GM18517 (cell line): ENCODE results near the gene TRABD.
"Not testable (repeated sequence)": the region's sequence is repeated elsewhere in the genome, so short reads cannot be mapped to it uniquely, and the experiment has no call there.

Experiments
- ATAC-seq: cut with Tn5 transposase; IDR thresholded peaks from one replicate; pipeline ENCODE4 v1.9.1; 2021; ENCODE audit warnings: mild to moderate bottlenecking, moderate library complexity; ENCODE audit not compliant: unreplicated experiment

TRABD gene

DNA sequence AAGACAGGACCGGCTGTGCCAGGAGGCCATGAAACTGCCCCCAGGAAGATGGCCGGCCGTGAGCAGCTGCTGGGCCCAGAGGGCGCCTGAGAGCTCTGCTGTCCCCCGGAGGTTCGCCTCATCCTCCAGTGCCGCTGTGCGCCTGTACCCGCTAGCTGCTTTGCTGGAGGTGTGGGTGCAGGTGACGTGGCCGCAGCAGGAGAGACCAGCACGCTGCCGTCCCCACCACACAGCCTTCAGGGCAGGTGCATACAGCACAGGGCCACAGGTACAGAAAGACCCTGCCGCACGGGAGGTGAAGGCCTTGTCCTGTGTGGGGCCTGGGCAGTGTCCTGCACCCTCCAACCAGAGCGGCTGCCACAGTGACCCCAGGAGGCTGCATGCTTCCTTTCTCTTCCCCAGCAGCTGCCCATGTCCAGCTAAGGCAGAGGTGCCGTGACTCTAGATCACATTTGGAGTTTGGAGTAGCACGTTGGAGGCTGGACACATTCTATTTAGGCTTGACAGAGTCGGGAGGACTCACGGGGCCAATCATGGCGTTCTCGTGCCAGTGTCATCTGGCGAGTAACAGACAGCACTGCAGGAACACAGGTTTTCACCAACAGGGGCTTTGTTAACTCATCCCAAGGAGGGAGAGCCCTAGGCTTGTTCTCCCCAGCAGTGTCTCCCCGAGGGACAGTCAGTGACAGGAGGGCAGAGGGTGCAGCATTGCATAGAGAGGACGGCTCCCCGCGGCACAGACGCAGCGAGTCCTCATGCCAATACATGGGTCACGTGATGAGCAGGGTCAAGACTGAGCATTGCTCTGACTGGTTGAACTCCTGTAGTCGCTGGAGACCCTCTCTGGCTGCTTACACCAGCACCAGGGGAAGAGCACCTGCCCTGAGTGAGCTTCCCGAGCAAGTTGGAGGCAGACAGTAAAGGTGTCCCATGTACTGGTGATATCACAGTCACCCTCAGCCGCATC, 33.9 kb upstream of the TRABD start:
- ATAC-seq: no peak

DNA sequence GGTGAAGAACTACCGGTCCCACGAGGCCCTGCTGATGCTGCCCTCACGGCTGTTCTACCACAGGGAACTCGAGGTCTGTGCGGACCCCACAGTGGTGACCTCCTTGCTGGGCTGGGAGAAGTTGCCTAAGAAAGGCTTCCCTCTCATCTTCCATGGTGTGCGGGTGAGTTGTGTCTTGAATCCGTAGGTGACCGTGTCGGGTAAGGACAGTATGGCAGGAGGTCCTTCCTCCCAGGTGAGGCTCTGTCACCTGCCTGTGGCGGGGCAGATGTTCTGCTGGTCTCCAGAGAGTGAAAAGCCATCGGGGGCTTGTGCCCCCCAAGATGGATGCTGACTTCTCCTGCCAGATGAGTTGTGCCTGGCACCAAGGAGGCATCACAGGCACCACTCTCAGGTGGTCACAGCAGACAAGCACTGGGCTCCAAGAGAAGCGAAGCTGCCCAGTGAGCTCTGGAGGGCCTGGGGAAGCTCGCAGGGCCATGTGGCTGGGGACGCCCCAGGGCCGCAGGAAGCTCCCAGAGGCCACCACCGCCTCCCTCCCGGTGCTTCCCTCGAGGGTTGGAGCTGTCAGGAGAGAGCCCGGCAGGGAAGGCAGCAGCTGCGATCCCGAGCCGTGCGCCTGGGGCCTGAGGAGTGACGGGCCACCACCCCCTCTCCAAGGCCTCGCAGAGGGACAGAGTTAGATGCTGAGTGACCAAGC, 32.5 kb upstream of the TRABD start:
- no peak for ATAC-seq

DNA sequence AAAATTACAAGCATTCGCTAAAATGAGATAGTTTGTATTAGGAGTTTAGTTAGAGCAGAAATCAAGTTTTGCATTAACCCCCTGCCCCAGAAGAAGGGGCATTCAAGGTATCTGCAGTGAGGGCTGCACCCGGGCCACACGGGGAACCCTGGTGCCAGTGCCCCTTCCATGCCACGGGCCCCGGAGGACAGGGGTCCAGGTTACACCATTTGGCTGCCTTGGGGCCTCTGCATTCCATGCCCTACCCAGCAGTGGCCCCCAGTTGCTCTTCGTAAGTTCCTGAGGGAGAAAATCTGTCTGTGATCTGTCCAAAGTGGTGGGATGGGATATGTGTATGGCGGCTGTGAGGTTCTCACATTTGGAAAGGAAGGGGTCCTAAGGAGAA, 32.0 kb upstream of the TRABD start:
- no peak for ATAC-seq

DNA sequence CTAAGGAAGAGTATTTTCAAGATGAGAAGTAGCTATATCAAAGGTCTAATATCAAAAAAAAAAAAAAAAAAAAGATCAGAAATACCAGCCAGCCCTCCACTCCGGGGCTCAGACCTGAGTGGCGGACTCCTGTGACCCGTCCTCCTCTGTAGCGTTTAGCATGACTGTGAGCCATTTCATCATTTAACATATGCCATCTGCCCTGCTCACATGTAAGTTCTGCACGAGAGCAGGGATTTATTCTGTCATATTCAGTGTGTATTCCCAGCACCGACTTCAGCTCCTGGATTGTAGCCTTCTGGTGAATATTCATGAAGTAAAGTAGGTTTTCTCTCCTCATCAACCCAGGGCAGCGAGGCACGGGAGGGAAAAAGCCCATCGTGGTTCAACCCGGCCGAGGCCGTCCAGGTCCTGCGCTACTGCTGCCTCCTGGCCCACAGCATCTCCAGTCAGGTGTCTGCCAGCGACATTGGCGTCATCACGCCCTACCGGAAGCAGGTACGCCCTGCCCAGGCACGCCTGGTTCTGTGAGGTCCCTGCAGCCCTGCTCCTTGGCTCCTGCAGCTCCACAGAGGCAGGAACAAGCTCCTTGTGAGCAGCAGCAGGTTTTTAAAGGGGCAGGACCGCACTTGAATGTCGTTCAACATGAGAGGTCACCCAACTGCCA, 27.9 kb upstream of the TRABD start:
- no peak for ATAC-seq

DNA sequence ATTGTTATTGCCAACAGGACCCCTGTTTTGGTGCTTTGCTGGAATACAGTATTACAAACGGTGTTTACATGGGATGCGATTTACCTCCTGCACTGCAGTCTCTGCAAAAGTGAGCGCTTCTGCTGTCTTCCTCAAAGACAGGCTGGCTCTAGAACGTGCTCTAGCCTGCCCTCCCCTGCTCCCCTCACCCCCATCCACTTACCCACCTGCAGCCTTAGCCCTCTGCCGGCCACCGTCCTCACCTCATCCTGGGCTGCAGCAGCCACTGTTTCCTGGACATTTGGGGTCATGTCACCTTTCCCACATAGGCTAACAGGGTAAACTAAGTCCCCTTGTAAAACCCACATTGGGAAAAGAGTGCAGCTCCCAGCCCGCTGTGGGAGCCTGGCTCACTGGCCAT, 24.8 kb upstream of the TRABD start:
- no peak for ATAC-seq

DNA sequence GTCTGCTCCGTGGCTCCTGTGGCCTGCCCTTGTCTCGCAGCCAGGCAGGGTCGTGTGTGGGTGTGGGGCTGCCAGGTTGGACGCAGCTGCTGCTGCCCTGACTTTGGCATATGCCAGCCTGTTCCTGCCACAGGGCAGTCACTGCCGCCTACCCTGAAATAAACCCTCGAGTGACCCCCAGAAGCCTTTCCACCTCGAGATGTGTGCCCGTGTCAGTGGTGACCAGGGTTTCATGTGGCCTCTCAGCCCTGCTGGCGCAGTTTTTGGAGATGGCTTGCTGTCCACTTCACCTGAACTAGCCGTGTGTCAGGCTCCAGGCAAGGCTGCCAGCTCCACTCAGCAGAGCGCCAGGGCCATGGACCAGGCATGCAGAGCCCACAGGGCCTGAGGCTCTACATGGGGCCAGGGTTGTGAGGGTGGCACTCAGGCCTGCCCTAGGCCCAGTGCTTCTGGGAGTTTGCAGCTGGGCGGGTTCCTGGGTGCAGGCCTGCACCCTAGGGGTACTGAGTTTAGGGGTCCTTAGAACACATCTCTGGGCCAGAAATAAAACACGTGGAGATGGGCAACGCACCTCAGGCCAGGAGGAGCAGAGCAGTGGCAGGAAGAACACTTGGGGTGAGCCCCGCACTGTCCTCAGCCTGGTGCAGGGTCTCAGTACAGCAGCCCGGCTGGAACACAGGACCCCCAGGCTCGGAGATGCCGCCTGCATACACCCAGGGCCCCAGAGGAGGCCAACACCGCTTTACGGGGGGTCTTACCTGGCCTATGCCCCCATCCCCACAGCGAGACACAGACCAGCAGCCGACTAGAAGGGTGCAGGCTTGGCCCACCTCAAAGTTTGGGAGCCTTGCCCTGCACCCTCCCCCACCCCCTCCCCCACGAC, 24.0 kb upstream of the TRABD start:
- no peak for ATAC-seq

DNA sequence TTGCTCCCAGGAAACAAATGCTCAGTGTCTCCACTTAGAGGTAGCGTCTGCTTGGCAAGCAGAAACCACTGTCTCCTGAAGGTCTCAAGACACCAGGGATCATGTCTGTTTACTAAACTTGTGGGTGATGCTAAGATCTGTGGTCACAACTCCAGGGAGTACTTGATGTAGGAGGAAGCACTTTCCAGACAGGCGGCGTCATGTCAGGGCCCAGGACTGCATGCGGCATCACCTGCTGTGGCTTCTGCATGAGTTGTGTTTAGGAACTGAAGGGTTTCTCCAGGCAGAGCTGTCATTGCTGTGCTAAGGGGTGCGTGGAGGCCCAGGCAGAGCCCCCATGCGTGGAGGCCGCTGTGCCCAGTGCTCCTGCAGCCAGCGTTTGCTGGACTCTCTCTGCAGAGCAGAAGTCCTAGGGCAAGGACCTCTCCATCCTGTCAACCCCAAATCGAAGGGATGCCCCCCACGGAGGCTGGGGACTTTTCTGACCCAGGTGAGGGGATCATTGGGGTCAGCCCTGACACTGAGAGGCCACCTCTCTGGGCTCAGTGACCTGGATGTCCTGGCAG, 23.2 kb upstream of the TRABD start:
- ATAC-seq: no peak

DNA sequence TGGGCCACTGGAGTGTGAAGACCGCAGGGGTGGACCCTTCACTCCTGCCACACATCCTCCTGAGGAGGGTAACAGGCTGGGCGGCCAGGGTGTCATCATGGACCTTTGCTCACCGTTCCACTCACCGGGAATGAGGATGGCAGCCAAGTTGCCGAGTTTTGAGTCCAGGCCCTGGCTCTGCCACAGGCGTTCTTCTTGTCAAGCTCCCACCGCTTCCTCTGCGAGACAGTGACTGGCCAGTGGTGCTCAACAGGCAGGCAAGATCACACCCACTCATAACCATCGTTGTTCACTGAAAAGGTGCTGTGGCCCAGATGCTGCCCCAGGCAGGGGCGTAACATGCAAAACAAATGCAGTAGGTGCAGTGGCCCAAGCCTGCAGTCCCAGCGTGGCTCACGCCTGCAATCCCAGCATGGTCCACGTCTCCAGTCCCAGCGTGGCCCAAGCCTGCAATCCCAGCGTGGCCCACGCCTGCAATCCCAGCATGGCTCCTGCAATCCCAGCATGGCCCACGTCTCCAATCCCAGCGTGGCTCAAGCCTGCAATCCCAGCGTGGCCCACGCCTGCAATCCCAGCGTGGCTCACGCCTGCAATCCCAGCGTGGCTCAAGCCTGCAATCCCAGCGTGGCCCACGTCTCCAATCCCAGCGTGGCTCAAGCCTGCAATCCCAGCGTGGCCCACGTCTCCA, 20.1 kb upstream of the TRABD start:
- no peak for ATAC-seq

DNA sequence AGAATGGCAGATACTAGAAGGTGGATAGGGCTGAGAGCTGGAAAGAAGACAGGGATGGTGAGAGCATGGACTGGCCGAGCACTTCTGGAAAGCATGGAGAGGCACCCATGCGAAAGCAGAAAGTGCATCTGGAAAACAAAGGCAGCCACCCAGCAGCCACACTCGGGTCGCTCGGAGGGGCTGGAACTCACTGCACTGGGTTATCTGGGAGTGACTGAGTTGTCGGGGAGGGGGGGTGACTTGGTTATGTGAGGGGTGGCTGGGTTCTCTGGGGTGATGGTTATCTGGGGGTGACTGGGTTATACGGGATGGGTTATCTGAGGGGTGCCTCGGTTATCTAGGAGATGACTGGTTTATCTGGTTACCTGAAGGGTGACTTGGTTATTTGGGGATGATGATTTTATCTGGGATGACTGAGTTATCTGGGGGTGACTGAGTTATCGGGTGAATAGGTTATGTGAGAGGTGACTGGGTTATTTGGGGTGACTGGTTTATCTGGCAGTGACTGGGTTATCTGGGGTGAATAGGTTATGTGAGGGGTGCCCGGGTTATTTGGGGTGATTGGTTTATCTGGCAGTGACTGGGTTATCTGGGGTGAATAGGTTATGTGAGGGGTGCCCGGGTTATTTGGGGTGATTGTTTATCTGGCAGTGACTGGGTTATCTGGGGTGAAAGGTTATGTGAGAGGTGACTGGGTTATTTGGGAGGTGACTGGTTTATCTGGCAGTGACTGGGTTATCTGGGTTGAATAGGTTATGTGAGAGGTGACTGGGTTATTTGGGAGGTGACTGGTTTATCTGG, 17.8 kb upstream of the TRABD start:
- ATAC-seq: no peak

DNA sequence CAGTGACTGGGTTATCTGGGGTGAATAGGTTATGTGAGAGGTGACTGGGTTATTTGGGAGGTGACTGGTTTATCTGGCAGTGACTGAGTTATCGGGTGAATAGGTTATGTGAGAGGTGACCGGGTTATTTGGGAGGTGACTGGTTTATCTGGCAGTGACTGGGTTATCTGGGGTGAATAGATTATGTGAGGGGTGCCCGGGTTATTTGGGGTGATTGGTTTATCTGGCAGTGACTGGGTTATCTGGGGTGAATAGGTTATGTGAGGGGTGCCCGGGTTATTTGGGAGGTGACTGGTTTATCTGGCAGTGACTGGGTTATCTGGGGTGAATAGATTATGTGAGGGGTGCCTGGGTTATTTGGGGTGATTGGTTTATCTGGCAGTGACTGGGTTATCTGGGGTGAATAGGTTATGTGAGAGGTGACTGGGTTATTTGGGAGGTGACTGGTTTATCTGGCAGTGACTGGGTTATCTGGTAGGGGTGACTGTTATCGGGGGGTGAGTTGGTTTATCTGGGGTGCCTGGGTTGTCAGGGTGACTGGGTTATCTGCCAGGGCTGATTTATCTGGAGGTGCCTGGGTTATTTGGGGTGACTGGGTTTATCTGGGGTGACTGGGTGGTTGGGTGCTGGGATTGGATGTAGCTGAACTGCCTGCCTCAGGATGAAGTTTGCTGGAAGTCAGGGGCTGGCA, 17.1 kb upstream of the TRABD start:
- ATAC-seq: not testable (repeated sequence)

DNA sequence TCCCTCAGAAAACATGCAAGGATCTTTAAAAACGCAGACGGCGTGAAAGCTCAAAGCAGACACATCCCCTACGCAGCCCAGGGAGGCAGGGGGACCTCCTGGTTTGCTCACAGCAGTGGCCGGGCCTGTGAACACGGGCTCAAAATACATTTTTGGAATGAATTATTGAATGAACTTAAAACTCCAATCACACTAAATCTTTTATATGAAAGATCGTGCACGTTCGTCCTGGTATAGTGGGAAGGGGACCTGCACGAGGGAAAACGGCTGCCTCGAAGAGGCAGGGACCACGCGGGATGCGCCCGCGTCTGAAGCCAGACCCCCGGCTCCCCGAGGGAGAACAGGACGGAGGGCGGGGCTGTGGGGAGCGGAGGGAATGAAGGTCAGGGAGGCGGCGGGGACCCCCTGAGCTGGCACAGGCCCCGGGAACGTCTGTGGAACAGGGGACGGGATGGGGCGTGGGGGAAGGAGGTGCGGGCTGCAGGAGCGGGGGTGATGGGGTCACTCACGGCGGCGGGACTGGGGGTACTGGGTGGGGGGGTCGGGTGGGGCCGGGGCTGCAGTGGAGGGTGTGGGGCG, 16.4 kb upstream of the TRABD start:
- ATAC-seq: no peak

DNA sequence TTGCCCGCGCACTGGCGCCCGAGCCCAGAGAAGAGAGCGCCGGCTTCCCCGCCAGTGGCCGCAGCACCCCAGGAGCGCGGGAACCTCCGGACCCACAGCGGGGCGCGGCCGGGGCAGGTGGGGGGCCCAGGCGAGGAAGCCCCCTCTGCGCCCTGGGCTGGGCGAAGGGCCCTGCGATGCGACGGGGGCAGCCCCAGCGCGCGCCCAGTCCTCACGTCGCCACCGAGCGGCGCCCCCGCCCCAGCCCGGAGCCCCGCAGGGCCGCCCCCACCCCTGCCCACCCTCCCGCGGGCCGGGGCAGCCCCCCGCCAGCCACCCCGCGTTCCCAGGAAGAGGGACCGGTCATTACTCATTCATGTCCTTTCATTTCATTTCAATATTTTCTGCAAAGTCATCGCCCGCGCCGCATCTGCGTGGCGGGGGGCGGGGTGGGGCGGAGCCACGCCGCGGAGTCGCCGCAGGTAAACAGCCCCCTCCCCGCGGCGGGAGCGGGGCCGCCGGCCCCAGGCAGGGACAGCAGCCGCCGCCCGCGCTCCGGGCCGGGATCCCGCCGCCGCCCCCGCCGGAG, 15.9 kb upstream of the TRABD start:
- ATAC-seq: no peak

DNA sequence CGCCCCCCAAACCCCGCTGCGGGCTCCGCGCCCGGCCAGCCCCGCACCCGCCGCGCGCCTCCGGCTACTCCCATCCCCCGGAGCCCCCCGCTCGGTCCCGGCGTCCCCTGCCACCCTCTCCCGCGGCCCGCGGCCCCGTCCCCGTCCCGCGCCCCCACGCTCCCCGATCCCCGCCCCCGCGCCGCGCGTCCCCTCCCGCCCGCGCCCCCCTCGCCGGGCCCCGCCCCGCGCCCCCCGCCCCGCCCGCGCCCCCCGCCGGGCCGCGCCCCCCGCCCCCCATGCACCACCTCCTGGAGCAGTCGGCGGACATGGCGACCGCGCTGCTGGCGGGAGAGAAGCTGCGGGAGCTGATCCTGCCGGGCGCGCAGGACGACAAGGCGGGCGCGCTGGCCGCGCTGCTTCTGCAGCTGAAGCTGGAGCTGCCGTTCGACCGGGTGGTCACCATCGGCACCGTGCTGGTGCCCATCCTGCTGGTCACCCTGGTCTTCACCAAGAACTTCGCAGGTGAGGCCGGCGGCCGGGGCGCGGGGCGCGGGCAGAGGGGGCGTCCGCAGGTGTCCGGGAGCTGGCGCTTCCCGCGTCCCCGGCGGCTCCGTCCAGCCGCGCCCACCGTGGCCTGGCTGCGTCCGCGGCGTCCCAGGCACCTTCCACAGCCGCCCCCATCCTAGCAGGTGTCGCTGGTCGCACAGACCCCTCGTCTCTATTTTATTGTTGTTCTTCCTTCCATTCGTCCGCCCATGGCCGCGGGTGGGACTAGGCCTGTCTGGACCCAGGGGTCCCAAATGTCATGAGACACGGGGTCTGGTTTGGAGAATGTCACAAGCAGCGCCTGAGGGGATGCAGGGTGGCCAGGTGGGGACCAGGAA, 15.0 kb upstream of the TRABD start, which contains the start of gene PANX2:
Gene PANX2, plus strand, starts transcription at position 279 of the 866 bp plus-strand sequence. Its CDS starts 0 bp downstream, at position 279.
- ATAC-seq: no peak

DNA sequence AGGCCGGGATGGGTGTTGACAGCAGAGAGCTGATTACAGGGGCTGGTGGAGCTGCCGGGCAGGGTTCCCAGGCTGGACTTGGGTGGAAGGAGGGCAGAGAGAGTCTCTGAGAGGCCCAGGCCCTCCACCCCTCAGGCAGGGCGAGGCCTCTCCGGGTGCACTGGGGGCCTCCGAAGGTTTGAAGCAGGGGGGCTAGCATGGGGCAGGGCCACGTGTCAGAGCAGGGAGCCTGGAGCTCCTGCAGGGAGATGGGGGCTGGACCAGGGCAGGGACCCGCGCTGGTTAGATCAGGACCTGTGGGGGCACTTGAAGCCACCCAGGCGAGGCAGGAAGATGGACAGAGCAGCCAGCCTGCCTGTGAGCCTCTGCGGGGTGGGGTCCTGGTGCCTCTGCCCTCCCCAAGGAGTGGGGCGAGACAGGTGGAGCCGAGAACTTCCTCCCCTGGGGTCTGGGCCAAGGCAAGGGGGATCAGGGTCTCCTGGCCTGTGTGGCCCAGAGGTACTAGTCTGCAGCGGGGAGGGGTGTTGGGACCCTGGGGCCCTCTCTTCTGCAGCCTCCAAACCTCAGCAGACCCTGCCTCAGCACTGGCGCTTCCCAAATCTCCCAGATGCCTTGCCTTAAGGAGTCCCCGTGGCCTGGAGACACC, 14.3 kb upstream of the TRABD start:
- ATAC-seq: no peak

DNA sequence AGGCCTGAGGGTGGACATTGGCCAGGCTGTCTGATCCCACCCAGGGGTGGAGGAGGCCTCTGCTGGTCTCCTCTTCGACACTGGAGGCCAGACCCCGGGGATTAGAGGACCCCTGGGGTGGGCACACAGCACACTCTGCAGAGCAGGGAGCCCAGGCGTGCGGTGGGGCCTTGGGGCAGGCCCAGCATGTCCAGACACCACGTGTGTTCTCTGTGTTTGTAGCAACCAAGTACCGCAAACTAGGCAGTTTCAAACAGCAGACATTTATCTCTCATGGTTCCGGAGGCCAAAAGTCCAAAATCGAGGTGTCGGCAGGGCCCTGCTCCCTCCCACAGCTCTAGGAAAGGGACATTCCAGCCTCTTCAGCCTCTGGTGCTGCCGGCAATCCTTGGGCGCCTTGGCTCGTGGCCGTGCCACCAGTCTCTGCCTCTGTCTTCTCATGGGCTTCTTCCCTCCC, 13.7 kb upstream of the TRABD start:
- no peak for ATAC-seq
